Left cardiac atrium (tissue), 4 donors: ENCODE results near the gene EIF1B. TPM values are rescaled to one million over a fixed set of nuclear protein-coding genes. Genes with fewer than 3 reads are reported as not detected.

Experiments used
- ATAC-seq, 2 donors: fragments of 200-7000 bp; cut with Tn5 transposase; one replicate each; pipeline ENCODE4 v1.9.1; 2020; ENCODE audit warnings: mild to moderate bottlenecking in 2 of 2, moderate library complexity in 2 of 2
- DNase-seq: peaks from one replicate; pipeline ENCODE4 v3.0.0-alpha.2; 2020
- intact Hi-C, 2 donors: fragments of 100-400 bp; cut with DNase I; formaldehyde crosslinking; loops; one replicate each; pipeline versions ENCODE4 v1.14.1 to v1.15.1; 2022 to 2023
- total RNA-seq, 2 donors: library from RNA; stranded (reverse); fragmentation: NEBNext Ultra II Directional; extraction: Animal tissue kit (Norgen Biotek cat#: 25700); gene quantifications; one replicate each; pipeline ENCODE4 v1.2.1, GENCODE V29; 2021
- donor health status: DM: no; HTN: yes; CAD: no.
- donor health status: DM: no; HTN: yes; CAD: no; lungs with severe emphysema.
- donor health status: DM: yes; HTN: yes; CAD: no.
- donor health status: Dilated cardiomyopathy.

EIF1B gene
- total RNA-seq, 2 donors from 2014 or later, result 194 to 210 TPM

GRCh38 chr3:40304352-40304751, 5.2 kb upstream of the EIF1B start:
- intact Hi-C loops, result no loop called here
- no peak for ATAC-seq
- no peak for DNase-seq

- DNase-seq (no peak), ATAC-seq (no peak)
- intact Hi-C loops, result no loop called here
These were observed 3.2 kb upstream of the EIF1B start for GRCh38 chr3:40306336-40306735.

- DNase-seq (no peak), ATAC-seq (no peak)
- intact Hi-C loops, result no loop called here
These were observed 2.3 kb upstream of the EIF1B start for GRCh38 chr3:40307176-40307575.

GRCh38 chr3:40308725-40309417, 636 bp upstream of the EIF1B start:
- ATAC-seq (peak; percentile 0 to 2), DNase-seq (no peak)
- intact Hi-C loops, result no loop called here

GRCh38 chr3:40309925-40310695, 603 bp downstream of the EIF1B start:
- ATAC-seq (peak; percentile 40 to 48), DNase-seq (peak; percentile 62)
- intact Hi-C loops, result no loop called here

GRCh38 chr3:40310705-40311104, 1.2 kb downstream of the EIF1B start:
- intact Hi-C loops, result no loop called here
- DNase-seq (no peak), ATAC-seq (no peak)

DNA sequence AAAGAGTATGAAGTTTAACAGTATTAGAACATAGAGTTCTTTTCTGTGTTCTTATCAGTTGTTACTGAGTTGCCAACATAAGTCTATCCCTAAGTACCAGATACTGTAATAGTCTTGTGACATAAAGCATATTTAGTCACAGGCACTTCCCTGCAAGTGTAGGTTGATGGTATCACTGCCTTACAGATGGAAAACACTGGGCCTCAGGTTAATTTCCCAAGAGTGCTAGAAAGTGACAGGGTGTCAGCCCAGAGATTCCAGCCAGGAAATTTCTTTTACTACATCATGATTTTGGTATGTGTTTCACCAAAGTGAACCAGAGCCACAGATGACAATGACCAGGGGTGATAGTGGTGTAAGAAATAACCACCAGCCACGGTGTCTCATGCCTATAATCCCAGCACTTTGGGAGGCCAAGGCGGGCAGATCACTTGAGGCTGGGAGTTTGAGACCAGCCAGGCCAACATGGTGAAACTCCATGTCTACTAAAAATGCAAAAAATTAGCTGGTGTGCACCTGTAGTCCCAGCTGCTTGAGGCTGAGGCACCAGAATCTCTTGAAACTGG, 3.2 kb downstream of the EIF1B start:
- peak in 1 of 2 donors; percentile 8 for ATAC-seq
- no peak for DNase-seq
- intact Hi-C loops, result no loop called here

GRCh38 chr3:40313975-40314860, 4.7 kb downstream of the EIF1B start:
- ATAC-seq (no peak), DNase-seq (no peak)
- intact Hi-C loops, result no loop called here

GRCh38 chr3:40317061-40317855, 7.8 kb downstream of the EIF1B start:
- intact Hi-C loops, result loop anchor here (1.0 to 5.0 kb wide), 3 partner anchors 125 to 600 kb away; no protein-coding TSS in a partner anchor
- ATAC-seq (peak; percentile 18 to 27), DNase-seq (no peak)

GRCh38 chr3:40321818-40322217, 12.3 kb downstream of the EIF1B start:
- intact Hi-C loops, result loop anchor here in 1 of 2 donors (10.0 kb wide), 2 partner anchors 133 to 253 kb away; partner anchors contain the start of gene RPL14
- ATAC-seq (no peak), DNase-seq (no peak)

DNA sequence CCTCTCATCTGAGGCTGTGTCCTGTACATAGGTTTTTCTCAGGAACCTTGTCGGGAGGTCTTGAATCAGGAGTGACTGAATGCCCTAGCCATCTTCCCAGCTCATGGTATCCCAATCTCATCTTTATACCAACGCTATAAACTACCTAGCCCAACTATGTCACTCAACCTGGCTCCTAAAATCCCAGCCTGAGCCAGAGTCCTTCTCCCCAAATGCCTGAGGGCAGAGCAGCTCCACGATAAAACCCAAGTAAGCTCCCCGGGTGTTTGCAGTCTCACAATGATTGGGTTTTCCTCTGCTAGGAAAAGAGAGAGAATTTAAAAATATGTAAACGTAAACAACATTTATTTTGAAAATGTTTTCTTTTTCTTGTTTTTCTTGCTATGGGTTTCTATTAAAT, 14.4 kb downstream of the EIF1B start:
- ATAC-seq, result no peak
- intact Hi-C loops, result loop anchor here in 1 of 2 donors (10.0 kb wide), 2 partner anchors 131 to 251 kb away; partner anchors contain the start of gene RPL14
- DNase-seq, result no peak

GRCh38 chr3:40324621-40325020, 15.1 kb downstream of the EIF1B start:
- DNase-seq, result no peak
- ATAC-seq, result no peak
- intact Hi-C loops, result loop anchor here in 1 of 2 donors (5.0 to 10.0 kb wide), 3 partner anchors 130 to 1558 kb away; partner anchors contain the start of gene RPL14

DNA sequence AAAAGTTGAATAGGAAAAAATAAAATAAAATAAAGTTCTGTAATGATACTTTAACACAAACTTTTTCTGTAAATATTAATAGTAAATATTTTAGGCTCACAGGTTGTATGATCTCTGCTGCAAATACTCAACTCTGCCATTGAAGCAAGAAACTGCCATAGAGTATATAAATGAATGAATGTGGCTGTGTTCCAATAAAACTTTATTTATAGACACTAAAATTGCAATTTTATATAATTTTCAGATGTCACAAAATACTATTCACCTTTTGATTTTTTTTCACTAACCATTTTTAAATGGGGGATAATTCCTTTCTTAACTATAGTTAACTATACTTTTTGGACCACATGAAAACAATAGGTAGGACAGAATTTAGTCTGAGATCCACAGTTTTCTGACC, 16.0 kb downstream of the EIF1B start:
- ATAC-seq (no peak), DNase-seq (no peak)
- intact Hi-C loops, result loop anchor here in 1 of 2 donors (5.0 to 10.0 kb wide), 3 partner anchors 129 to 1557 kb away; partner anchors contain the start of gene RPL14

DNA sequence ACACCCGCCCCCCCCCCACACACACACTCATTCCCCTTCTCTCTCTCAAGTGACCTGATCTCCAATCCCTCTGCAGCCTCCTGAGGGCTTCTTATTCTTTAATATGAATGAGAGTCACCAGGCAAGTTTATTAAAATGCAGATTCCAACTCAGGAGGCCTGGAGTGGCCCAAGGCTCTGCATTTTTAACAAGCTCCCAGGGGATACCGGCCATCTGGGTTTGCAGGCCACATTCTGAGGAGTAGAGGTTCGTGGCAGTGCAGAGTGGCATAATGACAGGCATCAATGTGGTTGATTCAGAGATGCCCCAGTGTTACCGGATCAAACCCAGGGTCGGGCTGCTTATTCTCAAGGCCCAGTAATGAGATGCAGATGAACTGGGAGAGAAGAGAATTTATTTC, 18.9 kb downstream of the EIF1B start:
- intact Hi-C loops, result loop anchor here in 1 of 2 donors (5.0 to 10.0 kb wide), 3 partner anchors 126 to 1554 kb away; partner anchors contain the start of gene RPL14
- ATAC-seq, result no peak

GRCh38 chr3:40329071-40329470, 19.6 kb downstream of the EIF1B start:
- DNase-seq (no peak), ATAC-seq (no peak)
- intact Hi-C loops, result loop anchor here in 1 of 2 donors (5.0 to 10.0 kb wide), 3 partner anchors 126 to 1553 kb away; partner anchors contain the start of gene RPL14

More for the DNA sequence above, 18.9 kb downstream of the EIF1B start:
- DNase-seq, result no peak

DNA sequence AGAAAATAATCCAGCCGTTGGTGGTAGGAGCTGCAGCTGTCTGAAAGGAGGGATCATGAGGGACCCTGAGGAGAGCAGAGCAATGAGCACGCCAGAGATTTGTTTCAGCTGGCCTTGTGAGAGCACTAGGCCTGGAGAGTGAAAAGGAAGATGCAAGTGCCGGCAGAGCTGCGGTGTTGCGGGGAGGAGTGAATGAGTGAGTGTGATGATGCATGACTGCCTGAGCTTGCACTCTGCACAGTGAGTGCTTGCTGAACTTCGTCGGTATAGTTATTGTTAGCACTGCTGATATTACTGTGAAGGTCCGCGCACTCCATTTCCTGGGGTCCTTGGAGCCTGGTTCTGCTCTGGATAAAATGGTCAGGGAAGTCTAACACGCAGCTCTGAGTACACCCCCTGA, 23.2 kb downstream of the EIF1B start:
- intact Hi-C loops, result no loop called here

GRCh38 chr3:40333416-40333815, 23.9 kb downstream of the EIF1B start:
- intact Hi-C loops, result no loop called here
- peak; percentile 80 to 85 for ATAC-seq

More for the DNA sequence above, 23.2 kb downstream of the EIF1B start:
- DNase-seq (no peak), ATAC-seq (no peak)

DNA sequence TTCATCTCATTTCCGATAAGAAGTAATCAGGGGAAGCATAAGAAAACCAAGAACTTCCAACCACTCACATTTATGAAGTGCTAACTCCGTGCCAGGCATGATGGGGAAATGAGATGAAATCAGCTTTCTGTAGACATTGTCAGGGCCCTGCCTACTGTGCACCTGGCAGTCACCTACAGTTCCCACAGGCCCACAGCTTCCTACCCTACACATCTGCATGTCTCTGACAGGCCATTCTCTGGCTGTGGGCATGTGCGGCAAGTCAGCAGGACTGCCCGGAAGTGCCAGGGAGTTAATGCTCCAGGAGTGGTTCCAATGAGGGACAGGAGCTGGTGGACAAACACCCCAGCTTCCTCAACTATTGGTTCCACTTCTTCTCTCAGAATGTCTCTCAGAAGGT, 24.3 kb downstream of the EIF1B start:
- no peak for ATAC-seq

More at GRCh38 chr3:40333416-40333815, 23.9 kb downstream of the EIF1B start:
- DNase-seq, result peak; percentile 62

More for the DNA sequence above, 24.3 kb downstream of the EIF1B start:
- no peak for DNase-seq
- intact Hi-C loops, result no loop called here
